ENCODE data around the gene DPM2. TPM values are rescaled to one million over a fixed set of nuclear protein-coding genes. Genes with fewer than 3 reads are reported as not detected.

DPM2 gene, protein sequence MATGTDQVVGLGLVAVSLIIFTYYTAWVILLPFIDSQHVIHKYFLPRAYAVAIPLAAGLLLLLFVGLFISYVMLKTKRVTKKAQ
- total RNA-seq, result 11.2 TPM

DNA sequence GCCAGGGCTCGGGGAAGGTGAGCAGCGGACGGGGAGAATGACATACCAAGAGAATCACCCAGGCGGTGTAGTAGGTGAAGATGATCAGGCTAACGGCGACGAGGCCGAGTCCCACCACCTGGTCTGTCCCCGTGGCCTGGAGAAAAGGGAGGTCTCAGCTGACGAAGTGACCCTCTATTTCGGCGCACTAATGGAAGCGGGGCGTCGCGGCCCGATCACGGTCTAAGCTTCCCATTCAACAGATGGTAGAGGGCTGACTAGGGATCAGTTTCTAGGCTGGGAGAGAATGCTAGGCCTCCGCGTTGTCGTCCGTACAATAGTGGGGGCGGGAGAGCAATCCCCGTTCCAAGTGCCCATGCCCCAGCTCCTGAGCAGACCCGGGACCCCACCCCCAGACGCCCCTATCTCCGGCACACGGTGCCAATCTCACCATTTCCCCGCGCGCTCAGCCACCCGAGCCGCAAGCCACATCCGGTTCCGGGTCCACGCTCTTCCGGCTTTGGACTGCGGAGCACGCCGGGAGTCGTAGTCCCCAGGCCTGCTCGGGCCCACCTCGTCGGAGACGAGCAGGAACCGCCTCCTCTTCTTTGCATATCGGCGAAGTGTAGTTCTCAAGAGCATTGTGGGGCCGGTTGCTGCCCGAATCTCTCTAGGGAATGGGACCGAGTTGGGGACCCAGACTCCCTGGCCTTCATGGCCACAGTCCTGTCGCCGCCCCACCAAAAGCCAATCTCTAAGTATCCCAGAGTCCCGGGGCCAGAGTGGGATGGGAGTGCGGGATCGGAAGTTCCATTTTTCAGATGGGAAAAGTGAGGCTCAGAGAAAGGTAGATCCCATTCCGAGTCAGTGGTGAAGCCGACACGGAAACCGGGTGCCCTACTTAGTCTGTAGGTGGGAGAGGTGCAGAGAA, at the start of gene DPM2:
TSS of gene DPM2 (minus strand) at position 467 of the 910 bp plus-strand sequence. CDS start at position 433, 34 bp downstream.
- peak; percentile 89 for DNase-seq

GRCh38 chr9:127987103-127987614, 49.5 kb upstream of the DPM2 start:
- DNase-seq, result no peak

DNA sequence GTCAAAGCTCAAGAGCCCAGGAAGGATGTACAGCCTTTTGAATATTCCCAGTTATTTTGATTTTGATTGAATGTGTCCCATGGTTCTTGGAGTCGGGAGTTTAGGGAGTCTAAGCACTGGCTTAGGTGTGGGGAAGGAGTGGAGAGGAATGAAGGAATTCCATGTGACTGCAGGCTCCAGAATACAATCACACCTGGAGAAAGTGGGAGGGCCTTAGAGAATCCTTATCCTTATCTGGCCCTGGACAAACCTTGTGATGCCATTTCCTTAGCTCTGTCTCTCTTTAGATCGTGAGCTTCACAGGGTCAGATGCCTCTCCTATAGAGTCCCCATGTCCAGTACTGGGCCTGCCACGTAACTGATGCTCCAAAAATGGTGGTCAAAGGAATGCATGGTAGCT, 47.4 kb upstream of the DPM2 start:
- no peak for DNase-seq

DNA sequence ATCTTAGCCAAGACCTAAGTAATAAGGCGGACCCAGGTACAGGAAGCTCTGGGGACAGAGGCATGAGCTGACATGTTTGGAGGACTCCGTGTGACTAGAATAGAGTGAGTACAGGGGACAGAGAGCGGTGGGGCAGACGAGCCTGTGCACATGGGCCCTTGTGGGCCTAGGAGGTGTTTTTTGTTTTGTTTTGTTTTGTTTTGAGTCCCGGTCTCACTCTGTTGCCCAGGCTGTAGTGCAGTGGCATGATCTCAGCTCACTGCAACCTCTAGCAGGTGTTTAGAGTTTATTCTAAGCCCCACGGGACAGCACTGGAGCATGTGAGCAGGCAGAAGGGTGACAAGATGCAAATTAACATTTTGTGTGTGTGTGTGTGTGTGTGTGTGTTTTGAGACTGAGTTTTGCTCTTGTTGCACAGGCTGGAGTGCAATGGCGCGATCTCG, 46.2 kb upstream of the DPM2 start:
- no peak for DNase-seq

DNA sequence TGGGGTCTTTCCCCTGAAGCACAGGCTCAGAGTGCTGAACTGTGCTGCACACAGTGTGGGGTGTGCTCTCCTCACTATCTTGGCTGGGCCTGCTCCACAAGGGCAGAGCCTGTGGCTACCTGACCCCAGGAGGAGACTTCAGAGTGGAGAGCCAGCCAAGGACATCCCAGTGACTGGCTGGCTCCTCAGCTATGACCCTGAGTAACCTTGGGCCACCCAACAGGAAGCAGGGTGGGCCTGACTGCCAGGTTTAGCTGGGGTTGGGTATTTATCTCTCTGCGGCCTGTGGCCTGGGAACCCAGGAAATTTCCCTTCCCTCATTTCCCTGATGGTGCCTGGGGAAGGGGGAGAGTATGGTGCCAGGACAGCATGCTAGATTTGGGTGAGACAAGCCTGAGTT, 45.3 kb upstream of the DPM2 start:
- no peak for DNase-seq

DNA sequence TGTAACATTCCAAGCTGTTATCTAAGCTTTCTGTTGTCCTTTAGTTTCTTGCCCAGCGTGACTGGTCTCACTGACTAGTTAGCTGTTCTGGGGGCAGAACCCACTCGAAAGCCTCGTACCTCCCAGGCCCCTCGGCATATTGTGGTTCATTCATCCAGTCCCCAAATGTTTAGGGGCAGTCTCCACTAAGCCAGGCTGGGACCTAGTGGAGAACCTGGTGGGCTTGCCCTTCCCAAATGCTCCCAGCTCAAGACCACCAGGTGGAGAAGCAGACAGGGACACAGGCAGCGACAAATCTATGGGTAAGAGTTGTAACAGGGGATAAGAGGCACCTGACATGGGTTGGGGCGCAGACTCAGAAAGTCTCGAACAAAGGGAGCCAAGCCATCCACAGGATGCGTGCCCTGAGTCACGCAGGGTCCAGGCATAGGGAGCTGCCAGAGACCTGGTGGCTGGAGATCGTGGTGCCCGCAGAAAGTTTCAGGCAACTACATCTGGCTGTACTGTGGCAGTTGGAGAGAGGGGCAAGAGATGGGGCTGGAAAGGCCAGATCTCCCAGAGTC, 44.0 kb upstream of the DPM2 start:
- DNase-seq, result no peak

DNA sequence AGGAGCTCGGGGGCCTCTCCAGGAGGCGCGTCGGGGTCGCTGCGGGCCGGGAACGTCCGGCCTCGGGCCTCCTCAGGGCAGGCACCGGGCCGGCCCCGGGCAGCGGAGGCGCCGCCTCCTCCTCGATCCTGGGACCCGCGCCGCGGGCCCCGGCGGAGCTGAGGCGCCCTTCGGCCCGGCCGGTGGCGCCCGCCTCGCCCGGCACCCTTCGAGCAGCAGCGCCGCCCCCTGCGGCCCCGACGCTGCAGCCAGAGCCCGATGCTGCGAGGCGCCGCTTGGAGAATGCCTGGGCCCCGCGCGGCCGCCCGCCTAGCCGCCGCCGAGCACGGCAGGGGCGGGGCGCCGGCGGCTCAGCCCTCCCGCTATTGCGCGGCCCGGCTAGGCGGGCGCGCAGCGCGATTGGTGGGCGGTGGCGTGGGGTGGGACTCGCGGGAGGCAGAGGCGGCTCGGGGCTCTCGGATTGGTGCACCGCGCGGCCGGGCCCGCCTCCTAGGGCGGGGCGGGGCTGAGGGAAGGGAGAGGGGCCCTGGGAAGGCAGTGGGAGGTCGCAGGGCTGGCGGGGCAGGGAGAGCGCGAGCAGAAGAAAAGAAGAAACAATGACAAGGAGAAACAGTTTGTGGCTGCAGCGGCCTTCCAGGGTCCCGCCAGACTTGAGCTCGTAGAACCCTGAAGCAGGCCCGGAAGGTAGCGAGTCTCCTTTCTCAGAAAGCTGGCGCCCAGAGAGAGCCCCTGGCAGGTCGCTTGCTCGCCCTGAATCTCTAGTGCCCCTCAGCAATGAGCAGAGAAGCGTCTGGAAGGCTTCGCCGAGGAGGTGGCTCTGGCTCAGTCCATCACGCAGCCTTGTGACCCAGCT, 43.3 kb upstream of the DPM2 start, which contains the start of gene EEIG1:
TSS of gene EEIG1 (minus strand) at position 284 of the 853 bp plus-strand sequence. CDS start 852 bp downstream, outside the sequence.
- DNase-seq, result peak; percentile 91

DNA sequence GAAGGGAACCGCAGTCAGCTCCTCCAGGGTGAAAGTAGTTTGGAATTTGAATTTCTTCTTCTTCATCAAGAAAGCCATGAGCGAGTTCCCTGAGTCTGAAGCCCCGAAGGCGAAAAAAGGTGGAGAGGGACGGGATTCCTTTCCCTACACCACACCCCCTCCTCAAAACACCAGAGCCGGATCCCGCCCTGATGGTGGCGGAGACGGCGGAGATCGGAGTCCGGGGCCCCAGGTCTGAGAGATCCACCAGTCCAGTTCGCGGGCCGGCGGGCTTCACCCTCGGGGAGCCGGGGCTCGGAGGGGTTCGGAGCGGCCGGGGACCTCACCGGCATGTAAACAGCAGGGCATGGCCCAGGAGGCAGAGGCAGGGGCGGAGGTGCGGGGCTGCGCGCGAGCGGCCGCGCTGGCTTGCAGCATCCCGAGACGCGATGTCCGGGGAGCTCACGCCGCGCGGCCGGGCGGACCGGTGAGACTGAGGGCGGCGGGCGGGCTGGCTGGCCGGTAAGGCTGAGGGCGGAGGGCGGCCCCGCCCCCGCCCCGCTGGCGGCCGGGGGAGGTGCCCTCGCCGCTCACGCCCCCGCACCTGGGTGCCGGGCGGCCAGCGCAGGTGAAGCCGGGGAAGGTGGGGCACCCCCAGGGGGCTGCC, 42.5 kb upstream of the DPM2 start:
- no peak for DNase-seq

- DNase-seq, result no peak
These were observed 41.8 kb upstream of the DPM2 start for GRCh38 chr9:127979333-127980059.

DNA sequence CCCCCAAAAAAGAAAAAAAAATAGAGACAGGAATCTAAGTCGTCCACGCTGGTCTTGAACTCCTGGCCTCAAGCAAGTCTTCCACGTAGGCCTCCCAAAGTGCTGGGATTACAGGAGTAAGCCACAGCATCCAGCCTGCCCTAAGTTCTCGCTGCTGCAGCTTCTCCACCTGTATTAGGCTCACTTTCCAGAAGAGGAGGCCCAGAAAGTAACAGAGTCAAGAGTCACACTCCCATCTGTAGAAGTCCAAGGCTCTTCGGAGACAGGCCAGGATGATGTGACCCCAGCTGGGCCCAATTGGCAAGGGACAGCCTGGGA, 41.3 kb upstream of the DPM2 start:
- DNase-seq, result no peak

- DNase-seq, result no peak
These were observed 40.4 kb upstream of the DPM2 start for GRCh38 chr9:127977884-127978647.

- DNase-seq, result no peak
These were observed 39.6 kb upstream of the DPM2 start for GRCh38 chr9:127977009-127977883.

- DNase-seq, result no peak
These were observed 38.8 kb upstream of the DPM2 start for GRCh38 chr9:127976498-127976897.

DNA sequence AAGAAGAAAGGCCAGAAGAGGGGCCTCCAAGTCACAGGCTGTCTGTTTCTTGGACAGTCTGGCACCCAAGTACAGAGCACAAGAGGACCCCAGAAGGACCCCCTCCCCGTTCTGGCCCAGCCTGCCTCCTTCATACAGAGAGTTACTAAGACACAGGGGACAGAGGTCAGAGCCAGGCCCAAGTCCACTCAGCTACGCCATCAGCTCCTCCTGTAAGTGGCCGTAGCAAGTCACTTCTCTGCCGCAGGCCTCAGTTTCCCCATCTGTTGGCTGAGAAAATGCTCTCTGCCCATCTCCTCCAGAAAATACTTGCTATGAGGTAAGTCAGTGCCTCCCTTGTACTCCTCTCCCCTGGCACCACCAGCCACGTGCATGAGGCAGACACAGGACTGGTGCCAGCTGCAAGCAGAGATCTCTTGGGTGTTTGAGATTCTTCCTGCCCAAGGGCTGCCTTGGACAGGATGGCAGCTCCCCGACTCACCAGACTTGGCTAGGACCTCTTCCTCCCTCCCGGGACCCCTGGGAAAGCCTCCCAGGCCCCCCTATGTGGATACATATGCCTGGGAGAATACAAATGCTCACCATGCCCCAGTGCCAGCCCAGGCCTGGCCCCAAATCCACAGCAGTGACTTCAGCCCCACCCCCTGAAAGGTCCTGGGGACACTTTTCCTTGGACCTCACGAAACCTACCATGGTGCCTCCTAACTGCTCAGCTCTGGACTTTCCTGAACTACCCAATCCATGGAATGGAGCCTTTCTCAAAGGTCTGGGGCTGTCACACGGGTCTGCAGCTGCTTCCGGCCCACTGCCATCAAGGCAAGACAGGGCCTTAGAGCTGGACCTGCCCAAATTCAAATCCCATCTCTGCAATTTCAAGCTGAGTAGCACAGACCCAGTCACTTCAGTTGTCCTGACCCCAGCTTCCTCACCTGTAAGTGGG, 38.0 kb upstream of the DPM2 start:
- no peak for DNase-seq

DNA sequence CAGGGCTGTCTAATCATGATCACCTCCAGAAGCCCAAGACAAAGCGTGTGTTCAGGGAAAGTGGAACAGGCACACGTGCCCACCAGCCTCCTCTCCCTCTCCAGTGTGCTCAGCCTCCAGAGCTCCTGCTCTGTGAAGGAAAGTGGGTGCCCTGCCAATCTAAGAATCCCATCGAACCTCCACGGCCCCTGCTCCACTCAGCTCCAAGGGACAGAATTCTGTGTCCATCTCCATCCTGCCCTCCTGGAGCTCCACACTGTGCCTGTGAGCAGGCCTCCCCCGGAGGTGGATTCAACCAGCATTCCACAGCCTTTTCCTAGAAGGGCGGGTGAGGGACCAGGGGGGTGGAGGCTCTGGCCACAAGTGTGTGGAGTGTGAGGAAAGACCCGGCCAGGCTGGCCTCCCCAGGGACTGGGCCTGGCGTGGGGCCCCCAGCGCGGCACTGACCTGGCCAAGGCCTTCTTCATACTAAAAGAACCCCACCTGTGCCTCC, 37.2 kb upstream of the DPM2 start:
- no peak for DNase-seq

DNA sequence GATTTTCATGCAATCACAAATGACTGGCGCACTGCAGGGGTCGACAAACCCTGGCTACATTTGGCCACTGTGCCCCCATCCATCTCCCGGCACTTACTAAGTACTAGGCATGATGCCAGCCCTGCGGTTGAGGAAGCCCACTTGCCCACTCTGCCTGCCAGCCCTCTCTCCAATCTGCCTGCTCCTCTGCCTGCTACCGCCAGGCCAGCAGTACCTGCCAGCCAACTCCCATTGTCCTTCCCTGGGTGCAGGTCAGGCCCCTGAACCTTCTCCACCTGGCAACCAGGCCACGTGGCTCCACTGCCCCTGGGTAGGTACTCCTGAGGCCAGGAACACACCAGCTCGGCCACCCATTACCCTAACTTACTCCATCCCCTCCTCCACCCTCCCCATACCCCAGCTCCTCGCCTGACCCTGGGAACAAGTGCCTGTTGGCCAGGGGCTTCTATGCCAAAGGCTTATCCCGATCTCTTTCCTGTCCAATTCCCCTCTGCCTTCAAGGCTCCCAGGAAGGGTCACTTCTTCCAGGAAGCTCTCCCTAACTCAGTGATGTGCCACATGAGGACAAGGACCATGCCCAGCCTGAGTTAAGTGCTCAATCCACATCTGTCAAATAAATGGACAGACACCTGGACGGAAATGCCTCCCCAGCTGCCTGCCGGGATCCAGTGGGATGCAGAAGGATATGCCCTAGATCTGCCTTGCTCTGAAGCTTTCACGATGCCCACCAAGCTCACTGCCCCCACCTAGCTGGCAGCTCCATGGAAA, 36.5 kb upstream of the DPM2 start:
- DNase-seq, result no peak
